HepG2 (cell line): ENCODE data around the gene TAF11L3. TPM values are rescaled to one million over a fixed set of nuclear protein-coding genes. Genes with fewer than 3 reads are reported as not detected.

Experiments
- ATAC-seq: fragments of 200-7000 bp; cut with Tn5 transposase; 3 replicates; pipeline ENCODE4 v1.9.1; 2020; ENCODE audit warnings: mild to moderate bottlenecking, moderate library complexity
- BruUV-seq: library from RNA; stranded (reverse); fragments of 400-500 nt; replicated peaks from 2 replicates; lab custom pipeline; 2021; lab: Mats Ljungman, UMichigan
- CTCF ChIA-PET: fragments of 300-600 bp; formaldehyde crosslinking; extraction: SDS; loops from one replicate; lab custom pipeline; 2021; ENCODE audit warnings: low total read pairs, inconsistent platforms, low intra/inter-chr PET ratio; lab: Yijun Ruan, JAX
- POLR2A ChIA-PET: fragments of 350-600 bp; sonication (Branson Sonifier 250); formaldehyde crosslinking; loops from one replicate; lab custom pipeline; 2020; ENCODE audit warnings: antibody characterized with exemption, inconsistent platforms; lab: Yijun Ruan, JAX
- DNase-seq: peaks from one replicate; pipeline ENCODE4 v3.0.0-alpha.2; 2015; ENCODE audit warnings: low spot score
- FAIRE-seq: peaks from 3 replicates; lab custom pipeline; 2011; peaks lifted over from hg19 to GRCh38; lab: Jason Lieb, UNC
- H2AFZ ChIP-seq: one replicate; pipeline ENCODE4 v1.6.1; 2011; ENCODE audit warnings: low read length, inconsistent platforms
- H3K27ac ChIP-seq: fragments of 300-600 bp; 3 replicates; pipeline ENCODE4 v1.8.0; 2011; ENCODE audit warnings: mixed run types, mild to moderate bottlenecking, mixed read lengths, low read length, inconsistent platforms; ENCODE audit not compliant: insufficient read depth; ENCODE audit errors: extremely low read length
- H3K27me3 ChIP-seq, 2 experiments: fragments of 200-600 bp in 1 of 2; 2 replicates in 1 of 2; 3 replicates in 1 of 2; pipeline versions ENCODE4 v1.6.0 to v1.8.0; 2011; ENCODE audit warnings: low read length in 2 of 2, mild to moderate bottlenecking in 2 of 2, moderate library complexity in 2 of 2, inconsistent platforms in 1 of 2; ENCODE audit not compliant: insufficient read depth in 2 of 2, control insufficient read depth in 1 of 2
- H3K36me3 ChIP-seq, 2 experiments: fragments of 200-600 bp in 1 of 2; replicated peaks in 1 of 2; 2 replicates in 1 of 2; 3 replicates in 1 of 2; pipeline versions ENCODE4 v1.5.1 to v1.8.0; 2011; ENCODE audit warnings: low read length in 2 of 2, inconsistent platforms in 1 of 2; ENCODE audit not compliant: insufficient read depth in 2 of 2, control insufficient read depth in 1 of 2
- H3K4me1 ChIP-seq: 2 replicates; pipeline ENCODE4 v1.5.1; 2012; ENCODE audit warnings: low read length, inconsistent platforms; ENCODE audit not compliant: insufficient read depth
- H3K4me2 ChIP-seq: 2 replicates; pipeline ENCODE4 v1.6.0; 2011; ENCODE audit warnings: low read depth, low read length, inconsistent platforms
- H3K4me3 ChIP-seq, 3 experiments: fragments of 200-600 bp in 1 of 3; sonication (generic), shearing (Covaris generic) in 1 of 3; replicated peaks in 1 of 3; 2 replicates each; pipeline ENCODE4 v1.5.1; 2011 to 2016; ENCODE audit warnings: low read length in 3 of 3, inconsistent platforms in 2 of 3, low read depth in 2 of 3, mild to moderate bottlenecking in 2 of 3, control low read depth in 1 of 3, mixed read lengths in 1 of 3; ENCODE audit not compliant: insufficient read depth in 1 of 3
- H3K79me2 ChIP-seq: one replicate; pipeline ENCODE4 v1.6.1; 2011; ENCODE audit warnings: low read length, inconsistent platforms; ENCODE audit not compliant: insufficient read depth
- H3K9ac ChIP-seq: 2 replicates; pipeline ENCODE4 v1.6.0; 2011; ENCODE audit warnings: mild to moderate bottlenecking, low read depth, low read length, inconsistent platforms; ENCODE audit not compliant: insufficient read depth
- H3K9me3 ChIP-seq: 2 replicates; pipeline ENCODE4 v1.5.1; 2012; ENCODE audit warnings: mild to moderate bottlenecking, low read length
- H4K20me1 ChIP-seq: 2 replicates; pipeline ENCODE4 v1.6.0; 2011; ENCODE audit warnings: inconsistent platforms, mild to moderate bottlenecking, low read length, moderate library complexity; ENCODE audit not compliant: insufficient read depth
- CEBPG ChIP-seq: IDR thresholded peaks from 2 replicates; pipeline ENCODE4 v1.6.1; 2016
- EZH2 ChIP-seq: conservative IDR thresholded peaks from 2 replicates; pipeline ENCODE4 v1.6.1; 2012; ENCODE audit warnings: mild to moderate bottlenecking, low read depth, low read length, moderate library complexity
- FLYWCH1 ChIP-seq: sonication (generic); formaldehyde crosslinking; IDR thresholded peaks from 2 replicates; pipeline ENCODE4 v1.8.1; 2023; ENCODE audit warnings: mild to moderate bottlenecking, missing genetic modification reagents
- HNRNPK ChIP-seq: fragments of 200-400 bp; formaldehyde crosslinking; IDR thresholded peaks from 2 replicates; pipeline ENCODE4 v1.6.1; 2018; ENCODE audit warnings: low read length, low read depth, moderate library complexity, mild to moderate bottlenecking; ENCODE audit not compliant: poor library complexity, severe bottlenecking
- MBD4 ChIP-seq: IDR thresholded peaks from 2 replicates; pipeline ENCODE4 v1.6.1; 2012; ENCODE audit warnings: low read length, inconsistent platforms, borderline replicate concordance
- MYPOP ChIP-seq: sonication (generic); formaldehyde crosslinking; IDR thresholded peaks from 2 replicates; pipeline ENCODE4 v1.8.1; 2023; ENCODE audit warnings: mild to moderate bottlenecking, moderate library complexity, missing genetic modification reagents
- NONO ChIP-seq, 2 experiments: fragments of 450-650 bp in 1 of 2; sonication (generic) in 1 of 2; formaldehyde crosslinking in 1 of 2; IDR thresholded peaks in 1 of 2; conservative IDR thresholded peaks in 1 of 2; 2 replicates each; pipeline versions ENCODE4 v1.6.1 to v1.8.0; 2017 to 2022; ENCODE audit warnings: mild to moderate bottlenecking in 1 of 2, missing genetic modification reagents in 1 of 2, moderate library complexity in 1 of 2
- NR2F2 ChIP-seq: IDR thresholded peaks from 2 replicates; pipeline ENCODE4 v1.6.1; 2012; ENCODE audit warnings: low read depth, inconsistent platforms, borderline replicate concordance
- PHF8 ChIP-seq: sonication (generic); formaldehyde crosslinking; IDR thresholded peaks from 2 replicates; pipeline ENCODE4 v1.5.0; 2020; ENCODE audit warnings: missing genetic modification reagents
- PRDM15 ChIP-seq: sonication (generic); formaldehyde crosslinking; IDR thresholded peaks from 2 replicates; pipeline ENCODE4 v1.4.0; 2020; ENCODE audit warnings: missing genetic modification reagents
- SNAI1 ChIP-seq: sonication (generic); formaldehyde crosslinking; IDR thresholded peaks from 2 replicates; pipeline ENCODE4 v1.5.0; 2020; ENCODE audit warnings: mild to moderate bottlenecking, missing genetic modification reagents, borderline replicate concordance
- THAP7 ChIP-seq: sonication (generic); formaldehyde crosslinking; IDR thresholded peaks from 2 replicates; pipeline ENCODE4 v1.8.1; 2023; ENCODE audit warnings: mild to moderate bottlenecking, missing genetic modification reagents
- ZBTB3 ChIP-seq: sonication (generic); formaldehyde crosslinking; IDR thresholded peaks from 2 replicates; pipeline ENCODE4 v1.4.0; 2020; ENCODE audit warnings: low read depth, mild to moderate bottlenecking, moderate library complexity, missing genetic modification reagents, borderline replicate concordance
- ZNF136 ChIP-seq: sonication (generic); formaldehyde crosslinking; IDR thresholded peaks from 2 replicates; pipeline ENCODE4 v1.8.1; 2022; ENCODE audit warnings: low read depth, mild to moderate bottlenecking, moderate library complexity, missing genetic modification reagents
- ZNF550 ChIP-seq: sonication (generic); formaldehyde crosslinking; IDR thresholded peaks from 2 replicates; pipeline ENCODE4 v1.4.0; 2020; ENCODE audit warnings: mild to moderate bottlenecking, missing genetic modification reagents, borderline replicate concordance
- WGBS: methylation state at CpG from one replicate; pipeline ENCODE4 v1.1.6; 2017; ENCODE audit warnings: low lambda C conversion rate; 5-methylcytosine and 5-hydroxymethylcytosine counted together
- in situ Hi-C: cut with HindIII; loops from 2 replicates; pipeline ENCODE4 v1.10.0; 2017; ENCODE audit warnings: low pct_unique_long_range_greater_than_20kb; ENCODE audit not compliant: extremely low pct_ligation_motif_present
- intact Hi-C: fragments of 100-400 bp; cut with micrococcal nuclease; formaldehyde crosslinking; loops from one replicate; pipeline ENCODE4 v1.10.0; 2022; ENCODE audit not compliant: unreplicated experiment
- polyA plus RNA-seq, 8 experiments: library from polyadenylated mRNA; depleted of rRNA in 3 of 8; stranded (reverse) in 7 of 8; unstranded in 1 of 8; fragments of >200 nt; fragmentation: Illumina TruSeq in 4 of 8; extraction: Trizol in 4 of 8; gene quantifications; 2 replicates each; pipeline versions ENCODE4 v1.2.1 to v1.2.3, GENCODE V29; 2011 to 2016; ENCODE audit warnings: low read depth in 4 of 8, missing spikeins in 1 of 8, mixed read lengths in 1 of 8; ENCODE audit not compliant: insufficient read depth in 1 of 8
- total RNA-seq, 5 experiments: library from RNA; depleted of rRNA; stranded (reverse); fragments of >200 nt; fragmentation: Illumina TruSeq; extraction: Trizol; gene quantifications; 2 replicates each; pipeline ENCODE4 v1.2.3, GENCODE V29; 2016; ENCODE audit warnings: low read depth in 1 of 5

TAF11L3 gene
- total and polyA plus RNA-seq, 2 of the 13 experiments (the other 11 are each of a cell fraction or from before 2014, with no cell fraction given), result not detected

DNA sequence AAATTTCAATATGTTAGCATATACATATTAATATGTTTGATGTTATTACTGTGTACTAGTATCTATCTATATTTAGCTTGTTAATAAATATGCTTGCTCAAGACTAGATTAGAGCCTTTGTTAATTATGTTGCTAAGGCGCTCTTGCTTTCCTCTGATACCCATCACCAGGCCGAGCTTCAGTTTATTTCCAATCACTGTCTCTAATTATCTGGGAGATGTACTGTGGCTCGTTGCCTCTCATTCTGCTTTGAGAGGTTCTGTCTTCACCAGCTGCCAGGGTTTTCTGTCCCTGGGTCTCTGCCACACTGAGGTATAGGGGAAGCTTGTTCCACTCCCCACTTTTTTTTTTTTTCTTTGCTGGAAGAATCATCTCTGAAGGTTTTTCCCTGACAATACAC, 41.1 kb upstream of the TAF11L3 start:
- DNase-seq, result no peak
- TF ChIP-seq MYPOP (no peak), NR2F2 (no peak), ZBTB3 (CRISPR knock-in tag) (no peak), FLYWCH1 (CRISPR knock-in tag) (no peak), THAP7 (CRISPR knock-in tag) (no peak), HNRNPK (no peak), ZNF136 (CRISPR knock-in tag) (no peak), PHF8 (no peak), ZNF550 (CRISPR knock-in tag) (no peak), CEBPG (CRISPR knock-in tag) (no peak), PRDM15 (no peak), NONO (IDR thresholded peaks at IDR 0.05) (no peak), NONO (CRISPR knock-in tag; conservative IDR thresholded peaks at IDR 0.05) (no peak), MBD4 (no peak), SNAI1 (CRISPR knock-in tag) (no peak), EZH2 (no peak)
- TF ChIP-seq, all 625 proteins: peak for 0
- no peaks in the 10 kb centered on the region for H3K27me3 ChIP-seq
- no peaks in the 10 kb centered on the region for H3K9me3 ChIP-seq
- no peaks in the 10 kb centered on the region for H4K20me1 ChIP-seq
- ChIA-PET POLR2A (no interaction called here), CTCF (no interaction called here)
- H3K79me2 ChIP-seq, result no peaks in the 10 kb centered on the region
- no peaks in the 10 kb centered on the region for H3K36me3 ChIP-seq
- no peak overlapping the region for H3K9ac ChIP-seq
- no peak overlapping the region for H2AFZ ChIP-seq
- FAIRE-seq, result no peak
- no TSS peak for BruUV-seq
- no peaks in the 10 kb centered on the region for H3K4me1 ChIP-seq
- intact Hi-C loops, result no loop called here
- in situ Hi-C loops, result no loop called here
- no peak for ATAC-seq
- H3K4me3 ChIP-seq, result no peak overlapping the region
- 14% methylated on average over 3 of the region's 3 CpGs for WGBS
- H3K4me2 ChIP-seq, result no peak overlapping the region
- no peak overlapping the region for H3K27ac ChIP-seq
